Measurements from ENCODE around the gene TNKS2. TPM values are rescaled to one million over a fixed set of nuclear protein-coding genes. Genes with fewer than 3 reads are reported as not detected.
A peak's percentile ranks its signal among the peaks of the same experiment; 100 is the strongest.

TNKS2 gene
- polyA plus RNA-seq (2012; rRNA removed) = 12.5 and 18.1 TPM in 2 replicates
- polyA plus RNA-seq (2012; cell fraction: cytosol; rRNA removed) = 16.3 and 17.7 TPM in 2 replicates
- polyA plus RNA-seq (2012; cell fraction: nucleus; rRNA removed) = 10.6 and 21.8 TPM in 2 replicates

DNA sequence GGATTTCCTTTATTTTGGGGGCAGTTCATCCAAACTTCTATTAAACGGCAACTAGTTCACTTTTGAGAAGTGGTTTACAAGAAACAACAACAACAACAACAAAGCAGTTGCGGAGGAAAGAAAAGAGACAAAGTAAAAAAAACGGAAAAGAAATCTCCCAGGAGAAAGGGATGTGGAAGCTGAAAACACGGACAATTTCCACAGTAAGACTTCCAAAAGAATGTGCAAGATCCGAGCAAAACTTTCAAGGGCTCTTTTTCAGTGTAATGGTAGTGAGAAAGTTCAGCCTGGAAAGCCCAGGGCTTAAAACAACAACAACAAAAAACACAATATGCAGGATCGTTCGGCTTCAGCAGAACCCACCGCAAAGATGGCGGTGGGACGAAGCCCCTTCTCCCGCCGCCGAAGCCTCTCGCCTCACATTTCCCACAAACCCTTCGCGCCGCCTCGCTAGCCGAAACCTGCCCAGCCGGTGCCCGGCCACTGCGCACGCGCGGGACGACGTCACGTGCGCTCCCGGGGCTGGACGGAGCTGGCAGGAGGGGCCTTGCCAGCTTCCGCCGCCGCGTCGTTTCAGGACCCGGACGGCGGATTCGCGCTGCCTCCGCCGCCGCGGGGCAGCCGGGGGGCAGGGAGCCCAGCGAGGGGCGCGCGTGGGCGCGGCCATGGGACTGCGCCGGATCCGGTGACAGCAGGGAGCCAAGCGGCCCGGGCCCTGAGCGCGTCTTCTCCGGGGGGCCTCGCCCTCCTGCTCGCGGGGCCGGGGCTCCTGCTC, at the start of gene TNKS2:
TSS of gene TNKS2 (plus strand) at position 553 of the 775 bp plus-strand sequence. CDS start 265 bp downstream, outside the sequence.
- peak within 1 kb of the TSS; percentile 81 to 93 for H3K4me3 ChIP-seq (ENCODE audit: low read depth in 2 of 2, low read length in 1 of 2)
- whole genome bisulfite sequencing (ENCODE audit: low lambda C conversion rate) = 5% methylated on average over 18 of the region's 64 CpGs
- peak; percentile 99 for DNase-seq
- H3F3A ChIP-seq (replicated peaks; ENCODE audit: insufficient read depth) = peaks cover 4% of the 10 kb centered on the region
- peaks cover 27% of the 10 kb centered on the region for H4K20me1 ChIP-seq (ENCODE audit: insufficient read depth)
- peaks cover 8 to 14% of the 10 kb centered on the region in 2 experiments for H3K36me3 ChIP-seq (replicated peaks in 1 of 2; ENCODE audit: control insufficient read depth in 1 of 2, insufficient read depth in 2 of 2, low read length in 1 of 2)
- peak within 1 kb of the TSS; percentile 98 for H2AFZ ChIP-seq (ENCODE audit: low read depth)
- no peaks in the 10 kb centered on the region for H3K27me3 ChIP-seq (ENCODE audit: insufficient read depth)
- no peaks in the 10 kb centered on the region for H3K9me3 ChIP-seq
- no peaks in the 10 kb centered on the region for H3K9me2 ChIP-seq
- ChIA-PET POLR2A (interaction anchor here (1.0 to 1.6 kb wide), 5 partner anchors 13 to 126 kb away, joined by 3 to 7 read pairs (median 6); partner anchors contain the start of gene BTAF1), CTCF (interaction anchor here (1.4 to 1.7 kb wide), 3 partner anchors 39 to 115 kb away, joined by 3 to 7 read pairs (median 4); partner anchors contain the start of gene FGFBP3)
- H3K27ac ChIP-seq (ENCODE audit: low read depth in 2 of 2, low read length in 1 of 2) = peak within 1 kb of the TSS; percentile 82 to 95
- peaks cover 46% of the 10 kb centered on the region for H3K79me2 ChIP-seq (ENCODE audit: insufficient read depth)
- H3K4me1 ChIP-seq (ENCODE audit: control insufficient read depth in 1 of 2, insufficient read depth in 2 of 2, low read depth in 1 of 2, low read length in 1 of 2) = peaks cover 5 to 10% of the 10 kb centered on the region in 2 experiments; a peak in 3 of 4 replicates
- peak within 1 kb of the TSS; percentile 84 for H3K9ac ChIP-seq
- H3K4me2 ChIP-seq = peak within 1 kb of the TSS; percentile 72
- TF ChIP-seq MXI1 (IDR thresholded peaks at IDR 0.05; ENCODE audit: low read depth, low read length) (peak; percentile 78), GABPA (IDR thresholded peaks at IDR 0.05; ENCODE audit: low read depth) (0 out of 2 replicates have a peak, but pooled peaks have one; percentile 31), POLR2AphosphoS5 (IDR thresholded peaks at IDR 0.05; ENCODE audit: low read depth, low read length) (peak; percentile 94), NRF1 (IDR thresholded peaks at IDR 0.05; ENCODE audit: low read depth, low read length) (peak; percentile 93), RAD21 (IDR thresholded peaks at IDR 0.05; ENCODE audit: low read length) (no peak), ELF1 (IDR thresholded peaks at IDR 0.05) (no peak), GATA2 (CRISPR knock-in tag; IDR thresholded peaks at IDR 0.05) (no peak), CHD2 (IDR thresholded peaks at IDR 0.05; ENCODE audit: low read length, partially characterized antibody) (peak; percentile 21), NFIC (IDR thresholded peaks at IDR 0.05; ENCODE audit: borderline replicate concordance) (no peak), RCOR1 (IDR thresholded peaks at IDR 0.05; ENCODE audit: low read length) (0 out of 2 replicates have a peak, but pooled peaks have one; percentile 30), EZH2phosphoT487 (IDR thresholded peaks at IDR 0.05; ENCODE audit: borderline replicate concordance, low read depth) (no peak), TAF1 (IDR thresholded peaks at IDR 0.05; ENCODE audit: borderline replicate concordance, low read depth, low read length) (peak; percentile 56; the same call in 1 of the 2 replicates), FOXM1 (IDR thresholded peaks at IDR 0.05; ENCODE audit: low read depth) (no peak), YY1 (IDR thresholded peaks at IDR 0.05; ENCODE audit: low read depth) (peak; percentile 86), MEF2A (IDR thresholded peaks at IDR 0.05; ENCODE audit: borderline replicate concordance, low read depth) (no peak), RFX5 (IDR thresholded peaks at IDR 0.05; ENCODE audit: low read length) (no peak), RXRA (IDR thresholded peaks at IDR 0.05; ENCODE audit: borderline replicate concordance, low read depth) (no peak)
- TF ChIP-seq, protein P1, sequence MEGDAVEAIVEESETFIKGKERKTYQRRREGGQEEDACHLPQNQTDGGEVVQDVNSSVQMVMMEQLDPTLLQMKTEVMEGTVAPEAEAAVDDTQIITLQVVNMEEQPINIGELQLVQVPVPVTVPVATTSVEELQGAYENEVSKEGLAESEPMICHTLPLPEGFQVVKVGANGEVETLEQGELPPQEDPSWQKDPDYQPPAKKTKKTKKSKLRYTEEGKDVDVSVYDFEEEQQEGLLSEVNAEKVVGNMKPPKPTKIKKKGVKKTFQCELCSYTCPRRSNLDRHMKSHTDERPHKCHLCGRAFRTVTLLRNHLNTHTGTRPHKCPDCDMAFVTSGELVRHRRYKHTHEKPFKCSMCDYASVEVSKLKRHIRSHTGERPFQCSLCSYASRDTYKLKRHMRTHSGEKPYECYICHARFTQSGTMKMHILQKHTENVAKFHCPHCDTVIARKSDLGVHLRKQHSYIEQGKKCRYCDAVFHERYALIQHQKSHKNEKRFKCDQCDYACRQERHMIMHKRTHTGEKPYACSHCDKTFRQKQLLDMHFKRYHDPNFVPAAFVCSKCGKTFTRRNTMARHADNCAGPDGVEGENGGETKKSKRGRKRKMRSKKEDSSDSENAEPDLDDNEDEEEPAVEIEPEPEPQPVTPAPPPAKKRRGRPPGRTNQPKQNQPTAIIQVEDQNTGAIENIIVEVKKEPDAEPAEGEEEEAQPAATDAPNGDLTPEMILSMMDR (IDR thresholded peaks at IDR 0.05) = no peak
- TF ChIP-seq, protein P2, sequence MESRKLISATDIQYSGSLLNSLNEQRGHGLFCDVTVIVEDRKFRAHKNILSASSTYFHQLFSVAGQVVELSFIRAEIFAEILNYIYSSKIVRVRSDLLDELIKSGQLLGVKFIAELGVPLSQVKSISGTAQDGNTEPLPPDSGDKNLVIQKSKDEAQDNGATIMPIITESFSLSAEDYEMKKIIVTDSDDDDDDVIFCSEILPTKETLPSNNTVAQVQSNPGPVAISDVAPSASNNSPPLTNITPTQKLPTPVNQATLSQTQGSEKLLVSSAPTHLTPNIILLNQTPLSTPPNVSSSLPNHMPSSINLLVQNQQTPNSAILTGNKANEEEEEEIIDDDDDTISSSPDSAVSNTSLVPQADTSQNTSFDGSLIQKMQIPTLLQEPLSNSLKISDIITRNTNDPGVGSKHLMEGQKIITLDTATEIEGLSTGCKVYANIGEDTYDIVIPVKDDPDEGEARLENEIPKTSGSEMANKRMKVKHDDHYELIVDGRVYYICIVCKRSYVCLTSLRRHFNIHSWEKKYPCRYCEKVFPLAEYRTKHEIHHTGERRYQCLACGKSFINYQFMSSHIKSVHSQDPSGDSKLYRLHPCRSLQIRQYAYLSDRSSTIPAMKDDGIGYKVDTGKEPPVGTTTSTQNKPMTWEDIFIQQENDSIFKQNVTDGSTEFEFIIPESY (IDR thresholded peaks at IDR 0.05; ENCODE audit: borderline replicate concordance, low read depth) = no peak
- TF ChIP-seq, protein P3, sequence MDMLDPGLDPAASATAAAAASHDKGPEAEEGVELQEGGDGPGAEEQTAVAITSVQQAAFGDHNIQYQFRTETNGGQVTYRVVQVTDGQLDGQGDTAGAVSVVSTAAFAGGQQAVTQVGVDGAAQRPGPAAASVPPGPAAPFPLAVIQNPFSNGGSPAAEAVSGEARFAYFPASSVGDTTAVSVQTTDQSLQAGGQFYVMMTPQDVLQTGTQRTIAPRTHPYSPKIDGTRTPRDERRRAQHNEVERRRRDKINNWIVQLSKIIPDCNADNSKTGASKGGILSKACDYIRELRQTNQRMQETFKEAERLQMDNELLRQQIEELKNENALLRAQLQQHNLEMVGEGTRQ (IDR thresholded peaks at IDR 0.05; ENCODE audit: borderline replicate concordance, low read depth, low read length) = peak; percentile 85
- TF ChIP-seq, protein P4, sequence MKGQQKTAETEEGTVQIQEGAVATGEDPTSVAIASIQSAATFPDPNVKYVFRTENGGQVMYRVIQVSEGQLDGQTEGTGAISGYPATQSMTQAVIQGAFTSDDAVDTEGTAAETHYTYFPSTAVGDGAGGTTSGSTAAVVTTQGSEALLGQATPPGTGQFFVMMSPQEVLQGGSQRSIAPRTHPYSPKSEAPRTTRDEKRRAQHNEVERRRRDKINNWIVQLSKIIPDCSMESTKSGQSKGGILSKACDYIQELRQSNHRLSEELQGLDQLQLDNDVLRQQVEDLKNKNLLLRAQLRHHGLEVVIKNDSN (IDR thresholded peaks at IDR 0.05; ENCODE audit: borderline replicate concordance, low read depth) = peak; percentile 93
- TF ChIP-seq, protein P5, sequence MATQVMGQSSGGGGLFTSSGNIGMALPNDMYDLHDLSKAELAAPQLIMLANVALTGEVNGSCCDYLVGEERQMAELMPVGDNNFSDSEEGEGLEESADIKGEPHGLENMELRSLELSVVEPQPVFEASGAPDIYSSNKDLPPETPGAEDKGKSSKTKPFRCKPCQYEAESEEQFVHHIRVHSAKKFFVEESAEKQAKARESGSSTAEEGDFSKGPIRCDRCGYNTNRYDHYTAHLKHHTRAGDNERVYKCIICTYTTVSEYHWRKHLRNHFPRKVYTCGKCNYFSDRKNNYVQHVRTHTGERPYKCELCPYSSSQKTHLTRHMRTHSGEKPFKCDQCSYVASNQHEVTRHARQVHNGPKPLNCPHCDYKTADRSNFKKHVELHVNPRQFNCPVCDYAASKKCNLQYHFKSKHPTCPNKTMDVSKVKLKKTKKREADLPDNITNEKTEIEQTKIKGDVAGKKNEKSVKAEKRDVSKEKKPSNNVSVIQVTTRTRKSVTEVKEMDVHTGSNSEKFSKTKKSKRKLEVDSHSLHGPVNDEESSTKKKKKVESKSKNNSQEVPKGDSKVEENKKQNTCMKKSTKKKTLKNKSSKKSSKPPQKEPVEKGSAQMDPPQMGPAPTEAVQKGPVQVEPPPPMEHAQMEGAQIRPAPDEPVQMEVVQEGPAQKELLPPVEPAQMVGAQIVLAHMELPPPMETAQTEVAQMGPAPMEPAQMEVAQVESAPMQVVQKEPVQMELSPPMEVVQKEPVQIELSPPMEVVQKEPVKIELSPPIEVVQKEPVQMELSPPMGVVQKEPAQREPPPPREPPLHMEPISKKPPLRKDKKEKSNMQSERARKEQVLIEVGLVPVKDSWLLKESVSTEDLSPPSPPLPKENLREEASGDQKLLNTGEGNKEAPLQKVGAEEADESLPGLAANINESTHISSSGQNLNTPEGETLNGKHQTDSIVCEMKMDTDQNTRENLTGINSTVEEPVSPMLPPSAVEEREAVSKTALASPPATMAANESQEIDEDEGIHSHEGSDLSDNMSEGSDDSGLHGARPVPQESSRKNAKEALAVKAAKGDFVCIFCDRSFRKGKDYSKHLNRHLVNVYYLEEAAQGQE (IDR thresholded peaks at IDR 0.05; ENCODE audit: low read depth, low read length) = no peak
- TF ChIP-seq, protein P6, sequence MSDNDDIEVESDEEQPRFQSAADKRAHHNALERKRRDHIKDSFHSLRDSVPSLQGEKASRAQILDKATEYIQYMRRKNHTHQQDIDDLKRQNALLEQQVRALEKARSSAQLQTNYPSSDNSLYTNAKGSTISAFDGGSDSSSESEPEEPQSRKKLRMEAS (IDR thresholded peaks at IDR 0.05; ENCODE audit: low read depth) = peak; percentile 95
